Measurements from ENCODE around the gene PPP1R3F. TPM values are rescaled to one million over a fixed set of nuclear protein-coding genes. Genes with fewer than 3 reads are reported as not detected.

Gene PPP1R3F
- total and polyA plus RNA-seq, 7 experiments from 2014 or later: 8.9 to 16.3 (median 9.7) TPM

DNA sequence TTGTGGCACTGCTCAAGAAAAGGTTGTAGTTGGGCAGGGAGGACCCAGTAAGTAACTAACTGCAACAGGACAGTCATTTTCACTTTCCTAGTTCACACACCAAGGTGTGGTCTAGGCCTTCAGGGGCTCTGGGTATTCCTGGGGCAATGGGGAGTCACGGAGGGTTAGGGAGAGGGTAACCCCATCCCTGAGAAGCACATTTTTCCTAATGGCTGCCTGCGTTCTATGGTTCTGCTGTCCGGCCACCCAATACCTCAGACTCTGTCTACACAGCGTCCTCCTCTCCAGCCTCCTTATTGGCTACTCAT, 937 bp upstream of the PPP1R3F start:
- Histone ChIP-seq H3K27me3 (ENCODE audit: control insufficient read depth in 2 of 2, insufficient read depth in 2 of 2, low read length in 2 of 2) (no peaks in the 10 kb centered on the region), H3K9me3 (ENCODE audit: control insufficient read depth in 2 of 3, low read length in 3 of 3) (no peaks in the 10 kb centered on the region), H3K4me3 (ENCODE audit: low read length) (peak overlapping the region; percentile 96), H3K27ac (ENCODE audit: low read depth, low read length) (peak overlapping the region; percentile 70), H3K36me3 (ENCODE audit: control insufficient read depth in 2 of 3, insufficient read depth in 3 of 3, low read length in 3 of 3) (no peaks in the 10 kb centered on the region), H3K4me1 (ENCODE audit: control insufficient read depth in 2 of 2, insufficient read depth in 2 of 2, low read length in 2 of 2) (peaks cover 26 to 30% of the 10 kb centered on the region in 2 donors)
- H3K36me3 Mint-ChIP-seq: peaks cover 0 to 15% (median 4%) of the 10 kb centered on the region in 5 donors
- intact Hi-C loops (cut with micrococcal nuclease): loop anchor here (1.0 to 10.0 kb wide), 21 partner anchors 10 to 1614 kb away; partner anchors contain the start of genes CCDC22 (in 2 of the 2), PQBP1 (in 2 of the 2), SYP (in 2 of the 2) and TFE3 (in 2 of the 2)
- DNase-seq (no peak), ATAC-seq (no peak)
- H3K4me3 Mint-ChIP-seq: peak overlapping the region; percentile 91 to 100 (median 96)
- H3K27me3 Mint-ChIP-seq: no peaks in the 10 kb centered on the region
- peaks cover 15 to 52% (median 36%) of the 10 kb centered on the region in 7 donors for H3K4me1 Mint-ChIP-seq
- peak overlapping the region; percentile 99 to 100 (median 99) for H3K27ac Mint-ChIP-seq
- ChIA-PET CTCF (interaction anchor here (0.6 to 1.2 kb wide), 4 partner anchors 11 to 585 kb away, joined by 3 to 4 read pairs (median 4); no protein-coding TSS in a partner anchor), POLR2A (interaction anchor here (0.6 to 3.3 kb wide), 16 partner anchors 10 to 1903 kb away, joined by 3 to 30 read pairs (median 5); partner anchors contain the start of gene CCDC22)
- H3K9me3 Mint-ChIP-seq: peaks cover 0 to 5% (median 0%) of the 10 kb centered on the region in 11 donors

- peak overlapping the region; percentile 91 to 100 (median 96) for H3K4me3 Mint-ChIP-seq
- Histone ChIP-seq H3K4me1 (ENCODE audit: control insufficient read depth in 2 of 2, insufficient read depth in 2 of 2, low read length in 2 of 2) (peaks cover 30 to 34% of the 10 kb centered on the region in 2 donors), H3K4me3 (ENCODE audit: low read length) (peak overlapping the region; percentile 96)
Observed at GRCh38 chrX:49269010-49269766, 405 bp upstream of the PPP1R3F start.

DNA sequence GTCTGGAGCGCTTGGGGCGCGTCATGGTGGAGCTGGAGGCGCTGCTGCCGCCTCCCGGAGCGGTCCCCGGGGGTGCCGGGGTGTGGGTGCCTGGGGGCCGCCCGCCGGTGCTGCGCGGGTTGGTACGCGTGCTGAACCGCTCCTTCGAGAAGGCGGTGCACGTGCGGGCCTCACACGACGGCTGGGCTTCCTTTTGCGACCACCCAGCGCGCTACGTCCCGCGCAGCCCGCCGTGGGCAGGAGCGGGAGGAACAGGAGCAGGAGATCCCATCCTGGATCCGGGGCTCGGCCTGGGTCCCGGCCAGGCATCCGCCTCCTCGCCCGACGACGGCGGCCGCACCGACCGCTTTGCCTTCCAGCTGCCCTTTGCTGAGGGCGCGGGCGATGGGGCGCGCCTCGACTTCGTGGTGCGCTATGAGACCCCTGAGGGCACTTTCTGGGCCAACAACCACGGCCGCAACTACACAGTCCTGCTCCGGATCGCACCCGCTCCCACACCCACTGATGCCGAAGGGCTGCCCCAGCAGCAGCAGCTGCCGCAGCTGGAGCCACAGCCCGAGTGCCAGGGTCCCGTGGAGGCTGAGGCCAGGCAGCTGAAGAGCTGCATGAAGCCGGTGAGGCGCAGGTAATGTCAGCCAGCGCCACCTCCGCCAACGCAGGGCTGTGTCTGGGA, 792 bp downstream of the PPP1R3F start:
- DNase-seq (peak in 1 of 9 donors; percentile 21), ATAC-seq (no peak)
- intact Hi-C loops (cut with micrococcal nuclease): loop anchor here (5.0 kb wide), 2 partner anchors 353 to 607 kb away; partner anchors contain the start of genes PIM2 (in 1 of the 2) and USP27X (in 1 of the 2)
- Histone ChIP-seq H3K36me3 (ENCODE audit: control insufficient read depth in 2 of 3, insufficient read depth in 3 of 3, low read length in 3 of 3) (no peaks in the 10 kb centered on the region), H3K4me1 (ENCODE audit: control insufficient read depth in 2 of 2, insufficient read depth in 2 of 2, low read length in 2 of 2) (peaks cover 42 to 46% of the 10 kb centered on the region in 2 donors), H3K27ac (ENCODE audit: low read depth, low read length) (peak overlapping the region; percentile 99), H3K4me3 (ENCODE audit: low read length) (peak overlapping the region; percentile 53), H3K27me3 (ENCODE audit: control insufficient read depth in 2 of 2, insufficient read depth in 2 of 2, low read length in 2 of 2) (no peaks in the 10 kb centered on the region), H3K9me3 (ENCODE audit: control insufficient read depth in 2 of 3, low read length in 3 of 3) (no peaks in the 10 kb centered on the region)
- CTCF ChIA-PET: no interaction called here
- Mint-ChIP-seq H3K27ac (peak overlapping the region in 7 of 9 donors; percentile 78 to 91 (median 88)), H3K4me1 (peaks cover 28 to 61% (median 54%) of the 10 kb centered on the region in 7 donors), H3K36me3 (peaks cover 0 to 27% (median 10%) of the 10 kb centered on the region in 5 donors), H3K4me3 (peak overlapping the region; percentile 73 to 96 (median 84)), H3K27me3 (no peaks in the 10 kb centered on the region), H3K9me3 (peaks cover 0 to 5% (median 0%) of the 10 kb centered on the region in 11 donors)
- POLR2A ChIA-PET: interaction anchor here (0.8 to 2.6 kb wide), 7 partner anchors 10 to 1268 kb away, joined by 3 to 23 read pairs (median 9); partner anchors contain the start of gene CCDC22

More at GRCh38 chrX:49269010-49269766, 405 bp upstream of the PPP1R3F start:
- peak overlapping the region; percentile 99 to 100 (median 99) for H3K27ac Mint-ChIP-seq
- H3K27ac ChIP-seq (ENCODE audit: low read depth, low read length): peak overlapping the region; percentile 99
- peaks cover 0 to 5% (median 0%) of the 10 kb centered on the region in 11 donors for H3K9me3 Mint-ChIP-seq
- peaks cover 0 to 15% (median 4%) of the 10 kb centered on the region in 5 donors for H3K36me3 Mint-ChIP-seq
- no peaks in the 10 kb centered on the region for H3K27me3 ChIP-seq (ENCODE audit: control insufficient read depth in 2 of 2, insufficient read depth in 2 of 2, low read length in 2 of 2)
- H3K4me1 Mint-ChIP-seq: peaks cover 17 to 51% (median 42%) of the 10 kb centered on the region in 7 donors
- DNase-seq (peak; percentile 72 to 97 (median 94)), ATAC-seq (peak; percentile 89)
- no peaks in the 10 kb centered on the region for H3K9me3 ChIP-seq (ENCODE audit: control insufficient read depth in 2 of 3, low read length in 3 of 3)
- H3K36me3 ChIP-seq (ENCODE audit: control insufficient read depth in 2 of 3, insufficient read depth in 3 of 3, low read length in 3 of 3): no peaks in the 10 kb centered on the region
- intact Hi-C loops (cut with micrococcal nuclease): loop anchor here (1.0 to 10.0 kb wide), 21 partner anchors 11 to 1614 kb away; partner anchors contain the start of genes CCDC22 (in 2 of the 2), PQBP1 (in 2 of the 2), SYP (in 2 of the 2) and TFE3 (in 2 of the 2)
- CTCF ChIA-PET: interaction anchor here (0.6 to 1.2 kb wide), 3 partner anchors 22 to 585 kb away, joined by 3 to 4 read pairs (median 4); no protein-coding TSS in a partner anchor
- H3K27me3 Mint-ChIP-seq: no peaks in the 10 kb centered on the region
- POLR2A ChIA-PET: interaction anchor here (0.6 to 3.3 kb wide), 15 partner anchors 10 to 1903 kb away, joined by 3 to 30 read pairs (median 4); partner anchors contain the start of gene CCDC22

- no peaks in the 10 kb centered on the region for H3K27me3 ChIP-seq (ENCODE audit: control insufficient read depth in 2 of 2, insufficient read depth in 2 of 2, low read length in 2 of 2)
- no peak for ATAC-seq
- H3K9me3 ChIP-seq (ENCODE audit: control insufficient read depth in 2 of 3, low read length in 3 of 3): no peaks in the 10 kb centered on the region
- H3K4me3 ChIP-seq (ENCODE audit: low read length): peak overlapping the region; percentile 53
- H3K27ac ChIP-seq (ENCODE audit: low read depth, low read length): peak overlapping the region; percentile 99
- peaks cover 31 to 71% (median 63%) of the 10 kb centered on the region in 7 donors for H3K4me1 Mint-ChIP-seq
- H3K4me1 ChIP-seq (ENCODE audit: control insufficient read depth in 2 of 2, insufficient read depth in 2 of 2, low read length in 2 of 2): peaks cover 51 to 56% of the 10 kb centered on the region in 2 donors
- ChIA-PET CTCF (no interaction called here), POLR2A (interaction anchor here (0.8 to 2.8 kb wide), 4 partner anchors 12 to 38 kb away, joined by 3 to 23 read pairs (median 10); no protein-coding TSS in a partner anchor)
- peak overlapping the region; percentile 73 to 91 (median 84) for H3K4me3 Mint-ChIP-seq
- H3K36me3 Mint-ChIP-seq: peaks cover 0 to 33% (median 10%) of the 10 kb centered on the region in 5 donors
- intact Hi-C loops (cut with micrococcal nuclease): loop anchor here (5.0 kb wide), 2 partner anchors 354 to 606 kb away; partner anchors contain the start of genes PIM2 (in 1 of the 2) and USP27X (in 1 of the 2)
- no peaks in the 10 kb centered on the region for H3K36me3 ChIP-seq (ENCODE audit: control insufficient read depth in 2 of 3, insufficient read depth in 3 of 3, low read length in 3 of 3)
- H3K27me3 Mint-ChIP-seq: no peaks in the 10 kb centered on the region
- H3K27ac Mint-ChIP-seq: peak overlapping the region; percentile 78 to 91 (median 88)
- peaks cover 0 to 5% (median 0%) of the 10 kb centered on the region in 11 donors for H3K9me3 Mint-ChIP-seq
- no peak for DNase-seq
Observed at GRCh38 chrX:49271341-49271740, 1.7 kb downstream of the PPP1R3F start.

DNA sequence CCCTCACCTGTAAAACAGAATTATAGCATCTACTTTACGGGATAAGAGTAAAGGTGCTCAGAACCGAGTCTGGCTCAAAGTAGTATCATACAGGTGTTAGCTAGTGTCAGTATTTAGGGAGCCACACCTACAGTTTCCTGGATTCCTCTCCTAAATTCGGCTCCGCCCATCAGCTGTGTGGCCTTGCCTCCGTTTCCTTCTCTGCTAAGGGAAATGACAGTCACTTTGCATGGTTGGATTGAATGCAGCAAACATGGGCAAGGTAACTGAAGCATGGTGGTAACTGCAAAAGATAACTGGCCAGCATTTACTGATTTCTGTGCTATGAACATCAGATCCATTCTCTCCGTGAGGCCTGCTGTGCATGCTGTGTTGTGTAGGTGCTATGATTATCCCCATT, 2.8 kb downstream of the PPP1R3F start:
- Mint-ChIP-seq H3K9me3 (peaks cover 0 to 5% (median 0%) of the 10 kb centered on the region in 11 donors), H3K4me1 (peaks cover 36 to 80% (median 73%) of the 10 kb centered on the region in 7 donors), H3K27me3 (no peaks in the 10 kb centered on the region), H3K27ac (peak overlapping the region; percentile 78 to 96 (median 88)), H3K36me3 (peaks cover 0 to 39% (median 10%) of the 10 kb centered on the region in 5 donors), H3K4me3 (peak overlapping the region; percentile 73 to 91 (median 84))
- Histone ChIP-seq H3K36me3 (ENCODE audit: control insufficient read depth in 2 of 3, insufficient read depth in 3 of 3, low read length in 3 of 3) (no peaks in the 10 kb centered on the region), H3K4me3 (ENCODE audit: low read length) (peak overlapping the region; percentile 53), H3K4me1 (ENCODE audit: control insufficient read depth in 2 of 2, insufficient read depth in 2 of 2, low read length in 2 of 2) (peaks cover 62 to 64% of the 10 kb centered on the region in 2 donors), H3K27me3 (ENCODE audit: control insufficient read depth in 2 of 2, insufficient read depth in 2 of 2, low read length in 2 of 2) (no peaks in the 10 kb centered on the region), H3K27ac (ENCODE audit: low read depth, low read length) (peak overlapping the region; percentile 99), H3K9me3 (ENCODE audit: control insufficient read depth in 2 of 3, low read length in 3 of 3) (no peaks in the 10 kb centered on the region)
- no peak for ATAC-seq
- intact Hi-C loops (cut with micrococcal nuclease): loop anchor here (5.0 kb wide), 2 partner anchors 355 to 605 kb away; partner anchors contain the start of genes PIM2 (in 1 of the 2) and USP27X (in 1 of the 2)
- ChIA-PET POLR2A (interaction anchor here (0.6 to 2.8 kb wide), 11 partner anchors 9 to 698 kb away, joined by 3 to 20 read pairs (median 4); partner anchors contain the start of genes CCDC22 and RBM3), CTCF (interaction anchor here (2.0 kb wide), 1 partner anchor 19 kb away, joined by 6 read pairs; no protein-coding TSS in a partner anchor)
- DNase-seq: peak in 6 of 9 donors; percentile 15 to 54 (median 28)

All from naive thymus-derived CD4-positive, alpha-beta T cell (primary cell).